AG08395 (cell line): ENCODE measurements around the gene NTM.
"Not testable (repeated sequence)": the region's sequence is repeated elsewhere in the genome, so short reads cannot be mapped to it uniquely, and the experiment has no call there.

ENCODE experiments used
- DNase-seq: peaks from one replicate; pipeline ENCODE4 v3.0.0; 2012; ENCODE audit warnings: mixed read lengths, low spot score

NTM gene

DNA sequence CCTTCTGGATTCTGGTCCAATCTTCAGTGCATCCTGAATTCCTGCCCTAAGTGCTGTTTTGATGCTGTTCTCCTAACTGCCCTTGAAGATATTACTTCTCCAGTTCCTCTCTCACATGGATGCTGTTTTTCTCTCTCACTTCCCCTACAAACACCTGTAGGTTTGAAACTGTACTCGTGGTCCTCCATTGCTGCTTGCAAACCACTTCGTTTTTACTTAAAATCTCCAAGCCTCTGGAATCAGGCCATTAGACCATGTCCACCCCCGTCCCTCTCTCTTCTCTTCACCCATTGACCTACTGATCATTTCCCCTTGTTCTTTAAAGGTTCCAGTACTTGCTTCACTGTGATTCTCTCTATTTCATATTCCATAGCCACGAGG lies 988.1 kb downstream of the NTM start:
- no peak for DNase-seq

DNA sequence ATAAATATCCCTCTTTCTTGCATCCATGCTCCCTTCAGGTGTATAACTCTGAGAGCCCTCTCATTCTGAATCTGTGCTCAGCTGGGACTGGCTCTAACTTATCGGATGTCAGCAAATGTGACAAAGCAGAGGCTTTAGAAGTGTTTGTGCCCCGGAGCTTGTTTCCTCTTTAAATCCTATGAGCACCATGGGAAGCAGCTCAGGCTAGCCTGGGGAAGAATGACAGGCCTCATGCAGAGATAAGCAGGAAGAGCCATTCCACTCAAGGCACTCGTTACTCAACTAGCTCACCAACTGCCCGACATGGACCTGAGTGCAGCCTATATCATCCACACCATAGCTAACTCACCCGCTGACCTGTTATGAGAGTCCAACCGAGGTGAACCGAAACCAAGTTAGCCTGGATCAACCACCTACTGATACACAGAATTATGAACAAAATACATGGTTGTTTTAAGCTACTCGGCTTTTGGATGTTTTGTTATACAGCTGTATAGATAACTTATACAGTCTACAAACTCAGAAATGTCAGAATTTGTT lies 990.7 kb downstream of the NTM start:
- DNase-seq = no peak

DNA sequence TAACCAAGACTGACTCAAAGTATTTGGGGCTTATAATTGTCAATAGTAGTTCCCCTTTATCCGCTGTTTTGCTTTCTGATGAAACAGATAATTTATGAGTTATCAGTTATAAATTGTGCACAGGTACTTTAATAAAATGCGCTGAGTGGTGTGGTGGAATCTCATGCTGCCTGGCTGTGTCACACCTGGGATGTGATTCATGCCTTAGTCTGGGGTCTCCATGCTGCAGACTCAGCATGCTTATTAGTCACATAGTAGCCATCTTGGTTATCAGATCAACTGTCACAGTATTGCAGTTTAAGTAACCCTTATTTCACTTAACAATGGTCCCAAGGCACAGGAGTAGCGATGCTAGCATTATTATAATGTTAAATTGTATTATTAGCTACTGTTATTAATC lies 995.2 kb downstream of the NTM start:
- no peak for DNase-seq

DNA sequence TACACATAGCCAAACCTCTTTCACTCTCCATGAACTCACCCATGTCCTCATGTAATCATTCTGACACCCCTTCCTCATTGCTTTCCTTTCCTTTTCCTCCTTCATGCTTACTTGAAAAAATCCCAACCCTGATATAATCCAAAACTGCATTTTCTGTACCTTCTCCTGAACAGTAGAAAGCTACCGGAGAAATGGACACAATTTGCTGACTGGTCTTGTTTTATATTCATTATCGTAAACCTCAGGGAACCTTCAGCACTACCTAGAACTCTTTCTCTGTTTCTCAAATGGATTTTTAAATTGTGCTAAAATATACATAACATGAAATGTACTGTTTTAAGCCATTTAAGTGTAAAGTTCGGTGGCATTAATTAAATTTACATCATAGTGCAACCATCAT lies 996.9 kb downstream of the NTM start:
- DNase-seq = no peak

DNA sequence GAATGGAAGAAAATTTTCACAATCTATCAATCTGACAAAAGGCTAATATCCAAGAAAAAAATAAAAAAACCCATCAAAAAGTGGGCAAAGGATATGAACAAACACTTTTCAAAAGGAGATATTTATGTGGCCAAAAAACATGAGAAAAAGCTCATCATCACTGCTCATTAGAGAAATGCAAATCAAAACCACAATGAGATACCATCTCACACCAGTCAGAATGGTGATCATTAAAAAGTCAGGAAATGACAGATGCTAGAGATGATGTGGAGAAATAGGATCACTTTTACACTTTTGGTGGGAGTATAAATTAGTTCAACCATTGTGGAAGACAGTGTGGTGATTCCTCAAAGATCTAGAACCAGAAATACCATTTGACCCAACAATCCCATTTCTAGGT lies 999.7 kb downstream of the NTM start:
- DNase-seq = not testable (repeated sequence)

DNA sequence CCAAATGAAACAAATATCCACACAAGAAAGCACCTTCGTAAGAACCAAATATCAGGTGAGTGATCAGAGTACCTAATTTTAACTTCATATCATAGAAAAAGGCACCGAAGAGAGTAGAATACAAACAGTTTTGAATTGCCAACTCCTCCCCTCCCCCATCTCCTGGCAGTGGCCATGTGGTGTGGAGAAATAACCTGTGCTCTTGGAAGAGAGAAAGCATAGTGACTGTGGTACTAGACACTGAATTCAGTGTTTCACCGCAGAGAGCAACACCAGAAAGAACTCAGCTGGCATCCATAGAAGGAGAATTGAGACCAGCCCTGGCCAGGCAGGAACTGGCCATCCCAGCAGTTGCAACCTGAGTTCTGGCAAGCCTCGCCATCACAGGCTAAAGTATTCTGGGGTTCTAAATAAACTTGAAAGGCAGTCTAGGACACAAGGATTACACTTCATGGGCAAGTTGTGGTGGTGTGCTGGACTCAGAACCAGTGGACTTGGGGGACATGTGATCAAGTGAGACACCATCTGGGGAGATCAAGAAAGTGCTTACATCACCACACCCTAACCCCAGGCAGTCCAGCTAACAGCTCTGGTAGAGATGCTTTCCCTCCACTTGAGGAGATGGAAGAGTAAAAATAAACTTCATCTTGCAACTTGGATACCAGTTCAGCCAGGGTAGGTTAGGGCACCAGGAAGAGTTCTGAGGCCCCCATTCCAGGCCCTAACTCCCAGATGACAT lies 1003.2 kb downstream of the NTM start:
- no peak for DNase-seq

DNA sequence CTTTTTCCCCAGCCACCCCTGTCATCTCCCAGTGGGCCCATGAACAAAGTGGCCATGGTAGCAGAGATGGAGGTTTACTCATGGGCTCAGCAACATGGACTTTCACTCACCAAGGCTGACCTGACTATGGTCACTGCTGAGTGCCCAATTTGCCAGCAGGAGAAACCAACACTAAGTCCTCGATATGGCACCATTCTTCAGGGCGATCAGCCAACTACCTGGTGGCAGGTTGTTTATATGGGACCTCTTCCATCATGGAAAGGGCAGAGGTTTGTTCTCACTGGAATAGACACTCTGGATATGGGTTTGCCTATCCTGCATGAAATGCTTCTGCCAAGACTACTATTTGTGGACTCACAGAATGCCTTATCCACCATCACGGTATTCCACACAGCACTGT lies 1009.1 kb downstream of the NTM start:
- no peak for DNase-seq
